Neural cell (in vitro differentiated cells): ENCODE measurements around the gene HINT2. TPM values are rescaled to one million over a fixed set of nuclear protein-coding genes. Genes with fewer than 3 reads are reported as not detected.

Experiments used
- H2AFZ ChIP-seq: fragments of 200-600, 300-800 bp; sonication (generic), shearing (Covaris generic); 2 replicates; pipeline ENCODE4 v1.6.0; 2014; ENCODE audit warnings: low read depth, mild to moderate bottlenecking, antibody characterized with exemption, low read length, moderate library complexity
- H3F3A ChIP-seq: fragments of 200-600 bp; shearing (Covaris generic); 2 replicates; pipeline ENCODE4 v1.6.1; 2016; ENCODE audit warnings: mild to moderate bottlenecking, moderate library complexity, mixed read lengths, antibody characterized with exemption, low read length; ENCODE audit not compliant: insufficient read depth, poor library complexity, severe bottlenecking
- H3K27ac ChIP-seq: fragments of 200-600, 300-800 bp; sonication (generic), shearing (Covaris generic); 2 replicates; pipeline ENCODE4 v1.5.1; 2014; ENCODE audit warnings: mild to moderate bottlenecking, low read length, moderate library complexity
- H3K27me3 ChIP-seq: fragments of 300-800, 200-600 bp; sonication (generic), shearing (Covaris generic); 2 replicates; pipeline ENCODE4 v1.6.0; 2014; ENCODE audit warnings: mild to moderate bottlenecking, low read depth, low read length, moderate library complexity; ENCODE audit not compliant: insufficient read depth
- H3K36me3 ChIP-seq: fragments of 300-800, 200-600 bp; sonication (generic), shearing (Covaris generic); 2 replicates; pipeline ENCODE4 v1.5.1; 2014; ENCODE audit warnings: mild to moderate bottlenecking, antibody characterized with exemption, low read length, moderate library complexity; ENCODE audit not compliant: insufficient read depth
- H3K4me2 ChIP-seq: fragments of 300-800, 200-600 bp; sonication (generic), shearing (Covaris generic); 2 replicates; pipeline ENCODE4 v1.6.0; 2014; ENCODE audit warnings: mild to moderate bottlenecking, low read length
- H3K4me3 ChIP-seq: fragments of 300-800, 200-600 bp; sonication (generic), shearing (Covaris generic); 2 replicates; pipeline ENCODE4 v1.5.1; 2014; ENCODE audit warnings: mild to moderate bottlenecking, low read length, moderate library complexity
- H3K79me2 ChIP-seq: fragments of 200-600 bp; shearing (Covaris generic); replicated peaks from 2 replicates; pipeline ENCODE4 v1.6.0; 2014; ENCODE audit warnings: mild to moderate bottlenecking, low read length, moderate library complexity; ENCODE audit not compliant: insufficient read depth
- H3K9ac ChIP-seq: fragments of 300-800, 200-600 bp; sonication (generic), shearing (Covaris generic); 2 replicates; pipeline ENCODE4 v1.6.1; 2016; ENCODE audit warnings: mild to moderate bottlenecking, low read length, mixed read lengths
- H3K9me2 ChIP-seq: fragments of 200-600 bp; shearing (Covaris generic); 2 replicates; pipeline ENCODE4 v1.6.1; 2016; ENCODE audit warnings: mild to moderate bottlenecking, low read length, mixed read lengths; ENCODE audit not compliant: insufficient read depth
- H3K9me3 ChIP-seq: fragments of 200-600, 300-800 bp; sonication (generic), shearing (Covaris generic); 2 replicates; pipeline ENCODE4 v1.6.1; 2016; ENCODE audit warnings: mild to moderate bottlenecking, mixed run types, low read length, moderate library complexity, mixed read lengths
- H4K20me1 ChIP-seq: fragments of 200-600 bp; shearing (Covaris generic); 2 replicates; pipeline ENCODE4 v1.6.1; 2016; ENCODE audit warnings: mild to moderate bottlenecking, mixed run types; ENCODE audit not compliant: insufficient read depth
- EP300 ChIP-seq: fragments of 450-650 bp; conservative IDR thresholded peaks from 2 replicates; pipeline ENCODE4 v1.6.1; 2014; ENCODE audit warnings: antibody characterized with exemption, mild to moderate bottlenecking, moderate library complexity; ENCODE audit not compliant: poor library complexity, severe bottlenecking
- EZH2 ChIP-seq: fragments of 200-600, 300-800 bp; shearing (Covaris generic), sonication (generic); IDR thresholded peaks from 2 replicates; pipeline ENCODE4 v1.6.1; 2014; ENCODE audit warnings: antibody characterized with exemption, low read length, borderline replicate concordance, mild to moderate bottlenecking; ENCODE audit not compliant: insufficient read depth, poor library complexity, severe bottlenecking
- MXI1 ChIP-seq: fragments of 450-650 bp; conservative IDR thresholded peaks from 2 replicates; pipeline ENCODE4 v1.6.1; 2014; ENCODE audit warnings: antibody characterized with exemption, mild to moderate bottlenecking; ENCODE audit not compliant: poor library complexity, severe bottlenecking
- POLR2AphosphoS5 ChIP-seq: IDR thresholded peaks from 2 replicates; pipeline ENCODE4 v1.6.1; 2012
- RAD21 ChIP-seq: fragments of 450-650 bp; conservative IDR thresholded peaks from 2 replicates; pipeline ENCODE4 v1.6.1; 2014; ENCODE audit warnings: antibody characterized with exemption, mild to moderate bottlenecking, moderate library complexity
- SMC3 ChIP-seq: fragments of 450-650 bp; conservative IDR thresholded peaks from 2 replicates; pipeline ENCODE4 v1.6.1; 2014; ENCODE audit warnings: antibody characterized with exemption, mild to moderate bottlenecking, moderate library complexity; ENCODE audit not compliant: poor library complexity
- TAF1 ChIP-seq: IDR thresholded peaks from 2 replicates; pipeline ENCODE4 v1.6.1; 2012; ENCODE audit warnings: low read depth
- polyA plus RNA-seq: library from polyadenylated mRNA; depleted of rRNA; stranded (reverse); fragments of >200 nt; gene quantifications from 2 replicates; pipeline ENCODE4 v1.2.3, GENCODE V29; 2014
- TF ChIP-seq, protein P1 (sequence below): fragments of 450-650 bp; IDR thresholded peaks from 2 replicates; pipeline ENCODE4 v1.5.1; 2014; ENCODE audit warnings: antibody characterized with exemption, mild to moderate bottlenecking, moderate library complexity; ENCODE audit not compliant: poor library complexity, severe bottlenecking
- TF ChIP-seq, protein P2 (sequence below): IDR thresholded peaks from 2 replicates; pipeline ENCODE4 v1.6.1; 2012; ENCODE audit warnings: borderline replicate concordance

The HINT2 gene
- polyA plus RNA-seq, 1 donor from 2014 or later = 31.0 TPM

- no peaks in the 10 kb centered on the region for H3K36me3 ChIP-seq
- H3K4me2 ChIP-seq = no peak overlapping the region
- H3K4me3 ChIP-seq = no peak overlapping the region
- no peaks in the 10 kb centered on the region for H3K9me2 ChIP-seq
- no peak overlapping the region for H2AFZ ChIP-seq
- H3K79me2 ChIP-seq = no peaks in the 10 kb centered on the region
- no peaks in the 10 kb centered on the region for H3K9me3 ChIP-seq
- no peaks in the 10 kb centered on the region for H3K27me3 ChIP-seq
- no peaks in the 10 kb centered on the region for H3F3A ChIP-seq
- H3K9ac ChIP-seq = no peak overlapping the region
- TF ChIP-seq RAD21 (no peak), TAF1 (no peak), EZH2 (no peak), MXI1 (no peak), POLR2AphosphoS5 (no peak), EP300 (no peak), SMC3 (no peak)
- TF ChIP-seq, protein P1, sequence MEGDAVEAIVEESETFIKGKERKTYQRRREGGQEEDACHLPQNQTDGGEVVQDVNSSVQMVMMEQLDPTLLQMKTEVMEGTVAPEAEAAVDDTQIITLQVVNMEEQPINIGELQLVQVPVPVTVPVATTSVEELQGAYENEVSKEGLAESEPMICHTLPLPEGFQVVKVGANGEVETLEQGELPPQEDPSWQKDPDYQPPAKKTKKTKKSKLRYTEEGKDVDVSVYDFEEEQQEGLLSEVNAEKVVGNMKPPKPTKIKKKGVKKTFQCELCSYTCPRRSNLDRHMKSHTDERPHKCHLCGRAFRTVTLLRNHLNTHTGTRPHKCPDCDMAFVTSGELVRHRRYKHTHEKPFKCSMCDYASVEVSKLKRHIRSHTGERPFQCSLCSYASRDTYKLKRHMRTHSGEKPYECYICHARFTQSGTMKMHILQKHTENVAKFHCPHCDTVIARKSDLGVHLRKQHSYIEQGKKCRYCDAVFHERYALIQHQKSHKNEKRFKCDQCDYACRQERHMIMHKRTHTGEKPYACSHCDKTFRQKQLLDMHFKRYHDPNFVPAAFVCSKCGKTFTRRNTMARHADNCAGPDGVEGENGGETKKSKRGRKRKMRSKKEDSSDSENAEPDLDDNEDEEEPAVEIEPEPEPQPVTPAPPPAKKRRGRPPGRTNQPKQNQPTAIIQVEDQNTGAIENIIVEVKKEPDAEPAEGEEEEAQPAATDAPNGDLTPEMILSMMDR = no peak
- TF ChIP-seq, protein P2, sequence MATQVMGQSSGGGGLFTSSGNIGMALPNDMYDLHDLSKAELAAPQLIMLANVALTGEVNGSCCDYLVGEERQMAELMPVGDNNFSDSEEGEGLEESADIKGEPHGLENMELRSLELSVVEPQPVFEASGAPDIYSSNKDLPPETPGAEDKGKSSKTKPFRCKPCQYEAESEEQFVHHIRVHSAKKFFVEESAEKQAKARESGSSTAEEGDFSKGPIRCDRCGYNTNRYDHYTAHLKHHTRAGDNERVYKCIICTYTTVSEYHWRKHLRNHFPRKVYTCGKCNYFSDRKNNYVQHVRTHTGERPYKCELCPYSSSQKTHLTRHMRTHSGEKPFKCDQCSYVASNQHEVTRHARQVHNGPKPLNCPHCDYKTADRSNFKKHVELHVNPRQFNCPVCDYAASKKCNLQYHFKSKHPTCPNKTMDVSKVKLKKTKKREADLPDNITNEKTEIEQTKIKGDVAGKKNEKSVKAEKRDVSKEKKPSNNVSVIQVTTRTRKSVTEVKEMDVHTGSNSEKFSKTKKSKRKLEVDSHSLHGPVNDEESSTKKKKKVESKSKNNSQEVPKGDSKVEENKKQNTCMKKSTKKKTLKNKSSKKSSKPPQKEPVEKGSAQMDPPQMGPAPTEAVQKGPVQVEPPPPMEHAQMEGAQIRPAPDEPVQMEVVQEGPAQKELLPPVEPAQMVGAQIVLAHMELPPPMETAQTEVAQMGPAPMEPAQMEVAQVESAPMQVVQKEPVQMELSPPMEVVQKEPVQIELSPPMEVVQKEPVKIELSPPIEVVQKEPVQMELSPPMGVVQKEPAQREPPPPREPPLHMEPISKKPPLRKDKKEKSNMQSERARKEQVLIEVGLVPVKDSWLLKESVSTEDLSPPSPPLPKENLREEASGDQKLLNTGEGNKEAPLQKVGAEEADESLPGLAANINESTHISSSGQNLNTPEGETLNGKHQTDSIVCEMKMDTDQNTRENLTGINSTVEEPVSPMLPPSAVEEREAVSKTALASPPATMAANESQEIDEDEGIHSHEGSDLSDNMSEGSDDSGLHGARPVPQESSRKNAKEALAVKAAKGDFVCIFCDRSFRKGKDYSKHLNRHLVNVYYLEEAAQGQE = no peak
- H4K20me1 ChIP-seq = no peaks in the 10 kb centered on the region
- no peak overlapping the region for H3K27ac ChIP-seq
These were observed 44.6 kb upstream of the HINT2 start for GRCh38 chr9:35859310-35859989.

DNA sequence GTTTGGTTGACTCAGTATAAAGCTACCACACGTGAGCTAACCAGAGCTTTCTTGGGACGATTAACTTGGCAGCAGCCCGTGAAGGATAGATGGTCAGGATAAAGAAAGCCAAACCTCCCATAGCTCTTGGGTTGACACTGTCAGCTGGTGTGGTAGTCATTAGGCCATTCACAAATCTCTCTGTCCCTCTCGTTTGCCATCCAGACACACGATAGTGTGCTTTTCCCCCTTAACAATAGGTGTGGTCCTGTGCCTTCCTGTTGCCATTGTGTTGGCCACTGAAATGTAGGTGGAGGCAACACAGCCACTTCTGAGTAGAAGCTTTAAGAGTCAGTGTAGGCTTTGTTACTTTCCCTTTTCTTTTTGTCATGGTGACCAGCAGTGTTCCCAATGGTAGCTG, 43.6 kb upstream of the HINT2 start:
- H2AFZ ChIP-seq = no peak overlapping the region
- no peaks in the 10 kb centered on the region for H3K27me3 ChIP-seq
- H3K9ac ChIP-seq = no peak overlapping the region
- H3K4me2 ChIP-seq = no peak overlapping the region
- no peaks in the 10 kb centered on the region for H3K9me3 ChIP-seq
- no peak for TF ChIP-seq MXI1
- TF ChIP-seq, protein P1 = no peak
- H4K20me1 ChIP-seq = no peaks in the 10 kb centered on the region
- no peaks in the 10 kb centered on the region for H3K79me2 ChIP-seq
- H3K9me2 ChIP-seq = no peaks in the 10 kb centered on the region
- no peaks in the 10 kb centered on the region for H3K36me3 ChIP-seq
- no peaks in the 10 kb centered on the region for H3F3A ChIP-seq
- H3K4me3 ChIP-seq = no peak overlapping the region
- no peak overlapping the region for H3K27ac ChIP-seq
